K562 (cell line): ENCODE measurements around the gene KNDC1. TPM values are rescaled to one million over a fixed set of nuclear protein-coding genes. Genes with fewer than 3 reads are reported as not detected.
A peak's percentile ranks its signal among the peaks of the same experiment; 100 is the strongest.

Experiments
- ATAC-seq: fragments of 200-7000 bp; cut with Tn5 transposase; 3 replicates; pipeline ENCODE4 v1.9.1; 2020; ENCODE audit warnings: moderate library complexity
- BruUV-seq: library from RNA; stranded (reverse); fragments of 400-500 nt; replicated peaks from 2 replicates; lab custom pipeline; 2021; lab: Mats Ljungman, UMichigan
- CTCF ChIA-PET: fragments of 300-600 bp; formaldehyde crosslinking; extraction: SDS; loops from one replicate; lab custom pipeline; 2021; ENCODE audit warnings: low intra/inter-chr PET ratio; lab: Yijun Ruan, JAX
- POLR2A ChIA-PET: fragments of 300-600, 350-650 bp; sonication (Branson Sonifier 250); formaldehyde crosslinking; extraction: SDS; loops from one replicate; lab custom pipeline; 2021; ENCODE audit warnings: antibody characterized with exemption, inconsistent platforms; lab: Yijun Ruan, JAX
- DNase-seq, 4 experiments: peaks; one replicate each; pipeline versions ENCODE4 v3.0.0 to v3.0.0-alpha.2; 2011 to 2018; ENCODE audit warnings: low spot score in 3 of 4, mixed read lengths in 3 of 4; ENCODE audit errors: extremely low read depth in 1 of 4
- FAIRE-seq: peaks from 2 replicates; lab custom pipeline; 2011; peaks lifted over from hg19 to GRCh38; lab: Jason Lieb, UNC
- H2AFZ ChIP-seq: 2 replicates; pipeline ENCODE4 v1.6.0; 2011; ENCODE audit warnings: low read depth, low read length, control low read depth, inconsistent platforms
- H3K27ac ChIP-seq: fragments of 200-600 bp; 3 replicates; pipeline ENCODE4 v1.8.0; 2011; ENCODE audit warnings: low read depth, mild to moderate bottlenecking, control low read depth, inconsistent platforms, low read length, moderate library complexity, mixed read lengths; ENCODE audit errors: extremely low read depth
- H3K27me3 ChIP-seq, 2 experiments: fragments of 300-600 bp in 1 of 2; 2 replicates in 1 of 2; 3 replicates in 1 of 2; pipeline versions ENCODE4 v1.6.0 to v1.8.0; 2011; ENCODE audit warnings: inconsistent platforms in 2 of 2, low read length in 2 of 2, mild to moderate bottlenecking in 1 of 2, mixed read lengths in 1 of 2, moderate library complexity in 1 of 2; ENCODE audit not compliant: control insufficient read depth in 2 of 2, insufficient read depth in 2 of 2
- H3K36me3 ChIP-seq: fragments of 300-600 bp; 3 replicates; pipeline ENCODE4 v1.8.0; 2011; ENCODE audit warnings: mild to moderate bottlenecking, low read length, inconsistent platforms; ENCODE audit not compliant: control insufficient read depth, insufficient read depth
- H3K4me1 ChIP-seq, 2 experiments: fragments of 200-600 bp in 1 of 2; replicated peaks in 1 of 2; 2 replicates in 1 of 2; 3 replicates in 1 of 2; pipeline versions ENCODE4 v1.5.1 to v1.8.0; 2011; ENCODE audit warnings: inconsistent platforms in 2 of 2, low read length in 2 of 2, mild to moderate bottlenecking in 1 of 2, mixed read lengths in 1 of 2, moderate library complexity in 1 of 2; ENCODE audit not compliant: control insufficient read depth in 2 of 2, insufficient read depth in 2 of 2
- H3K4me2 ChIP-seq: 2 replicates; pipeline ENCODE4 v1.6.1; 2011; ENCODE audit warnings: low read length, control low read depth, inconsistent platforms, mixed read lengths; ENCODE audit not compliant: insufficient read depth
- H3K4me3 ChIP-seq: fragments of 200-600 bp; sonication (generic), shearing (Covaris generic); 2 replicates; pipeline ENCODE4 v1.5.1; 2016; ENCODE audit warnings: control low read depth, inconsistent platforms
- H3K79me2 ChIP-seq: fragments of 200-600 bp; 3 replicates; pipeline ENCODE4 v1.8.0; 2011; ENCODE audit warnings: low read length, inconsistent platforms; ENCODE audit not compliant: control insufficient read depth, insufficient read depth
- H3K9ac ChIP-seq, 2 experiments: 2 replicates each; pipeline versions ENCODE4 v1.6.0 to v1.6.1; 2011; ENCODE audit warnings: low read depth in 2 of 2, low read length in 2 of 2, control low read depth in 1 of 2, inconsistent platforms in 1 of 2, mild to moderate bottlenecking in 1 of 2, mixed read lengths in 1 of 2; ENCODE audit not compliant: insufficient read depth in 1 of 2
- H3K9me1 ChIP-seq: one replicate; pipeline ENCODE4 v1.6.0; 2011; ENCODE audit warnings: inconsistent platforms, mild to moderate bottlenecking, low read length, moderate library complexity; ENCODE audit not compliant: control insufficient read depth, insufficient read depth
- H3K9me3 ChIP-seq: replicated peaks from 2 replicates; pipeline ENCODE4 v1.5.1; 2011; ENCODE audit warnings: low read depth, low read length, inconsistent platforms; ENCODE audit not compliant: control insufficient read depth, insufficient read depth
- H4K20me1 ChIP-seq: replicated peaks from 2 replicates; pipeline ENCODE4 v1.6.1; 2011; ENCODE audit warnings: low read length, inconsistent platforms, mixed read lengths; ENCODE audit not compliant: control insufficient read depth, insufficient read depth
- E2F8 ChIP-seq: fragments of 450-650 bp; IDR thresholded peaks from 2 replicates; pipeline ENCODE4 v1.7.1; 2018; ENCODE audit warnings: mild to moderate bottlenecking, low read depth; ENCODE audit not compliant: partially characterized antibody
- ETV6 ChIP-seq, 3 experiments: fragments of 150-350 bp in 1 of 3; sonication (generic) in 1 of 3; formaldehyde crosslinking in 1 of 3; IDR thresholded peaks; 2 replicates each; pipeline versions ENCODE4 v1.6.1 to v1.8.0; 2014 to 2022; ENCODE audit warnings: borderline replicate concordance in 2 of 3, low read depth in 2 of 3, antibody characterized with exemption in 1 of 3, low read length in 1 of 3, mild to moderate bottlenecking in 1 of 3, missing genetic modification reagents in 1 of 3
- MTF1 ChIP-seq: fragments of 250-450 bp; sonication (Bioruptor Pico); IDR thresholded peaks from 2 replicates; pipeline ENCODE4 v1.9.0; 2021; ENCODE audit warnings: moderate library complexity, mild to moderate bottlenecking, inconsistent platforms, borderline replicate concordance
- U2AF1 ChIP-seq: fragments of 200-400 bp; formaldehyde crosslinking; optimal IDR thresholded peaks from 2 replicates; pipeline ENCODE3; 2017; ENCODE audit warnings: mild to moderate bottlenecking, low read depth, low read length, moderate library complexity
- ZFX ChIP-seq: sonication (generic); formaldehyde crosslinking; IDR thresholded peaks from 2 replicates; pipeline ENCODE4 v1.8.0; 2022; ENCODE audit warnings: mild to moderate bottlenecking, missing genetic modification reagents, moderate library complexity
- ZNF263 ChIP-seq: sonication (generic); formaldehyde crosslinking; IDR thresholded peaks from 2 replicates; pipeline ENCODE4 v1.8.0; 2022; ENCODE audit warnings: mild to moderate bottlenecking, missing genetic modification reagents, borderline replicate concordance
- WGBS: fragments of 100-300 bp; shearing (Covaris generic); methylation state at CpG from one replicate; pipeline ENCODE4 v1.1.6; 2016; ENCODE audit warnings: low coverage, mixed read lengths; ENCODE audit not compliant: insufficient coverage; ENCODE audit errors: missing lambda C conversion rate; 5-methylcytosine and 5-hydroxymethylcytosine counted together
- in situ Hi-C: fragments of 300-500 bp; cut with MboI; formaldehyde crosslinking; loops from 4 replicates; pipeline ENCODE4 v1.15.0; 2018; ENCODE audit warnings: inconsistent platforms, mixed read lengths
- intact Hi-C: fragments of 100-400 bp; cut with micrococcal nuclease; formaldehyde crosslinking; loops from 2 replicates; pipeline ENCODE4 v1.14.2; 2022
- polyA plus RNA-seq, 8 experiments: library from polyadenylated mRNA; depleted of rRNA in 4 of 8; stranded (reverse) in 5 of 8; unstranded in 3 of 8; fragments of >200 nt; fragmentation: Nextera tagmentation in 2 of 8; fragmentation: Illumina TruSeq in 1 of 8; extraction: Ambion mirVana in 2 of 8; extraction: Trizol in 1 of 8; gene quantifications; 2 replicates each; pipeline versions ENCODE4 v1.2.1 to v1.2.3, GENCODE V29; 2011 to 2014; ENCODE audit warnings: inconsistent platforms in 1 of 8, missing spikeins in 1 of 8
- total RNA-seq, 7 experiments: library from RNA; depleted of rRNA in 6 of 7; stranded (reverse); fragments of >200 nt in 6 of 7; fragmentation: Illumina TruSeq in 2 of 7; extraction: Trizol in 2 of 7; gene quantifications; 2 replicates each; pipeline versions ENCODE4 v1.2.1 to v1.2.3, GENCODE V29; 2011 to 2021; ENCODE audit warnings: low replicate concordance in 1 of 7

KNDC1 gene
- total and polyA plus RNA-seq, 9 of the 15 experiments (the other 6 are each of a cell fraction or from before 2014, with no cell fraction given), result 0.07 to 0.26 (median 0.11) TPM; not detected in 6

GRCh38 chr10:133132473-133133291, 27.3 kb upstream of the KNDC1 start:
- Histone ChIP-seq H3K9me3 (no peaks in the 10 kb centered on the region), H3K79me2 (no peaks in the 10 kb centered on the region), H2AFZ (no peak overlapping the region), H3K4me2 (no peak overlapping the region), H3K4me3 (no peak overlapping the region), H3K9me1 (no peaks in the 10 kb centered on the region), H3K27me3 (peaks cover 0 to 26% of the 10 kb centered on the region in 2 experiments; a peak in 3 of 5 replicates), H4K20me1 (no peaks in the 10 kb centered on the region), H3K9ac (no peak overlapping the region), H3K4me1 (peaks cover 0 to 22% of the 10 kb centered on the region in 2 experiments; a peak in 2 of 5 replicates), H3K36me3 (no peaks in the 10 kb centered on the region), H3K27ac (no peak overlapping the region)
- ChIA-PET CTCF (no interaction called here), POLR2A (no interaction called here)
- ATAC-seq (no peak), FAIRE-seq (no peak), DNase-seq (no peak)
- BruUV-seq, result no TSS peak
- 16% methylated on average over 22 of the region's 26 CpGs for WGBS
- in situ Hi-C loops, result no loop called here
- TF ChIP-seq ETV6 (IDR thresholded peaks at IDR 0.05; ENCODE audit: borderline replicate concordance in 1 of 2, low read depth in 2 of 2, low read length in 1 of 2), result no peak
- TF ChIP-seq ETV6 (CRISPR knock-in tag; IDR thresholded peaks at IDR 0.05; ENCODE audit: borderline replicate concordance), result no peak
- no peak for TF ChIP-seq E2F8
- no peak for TF ChIP-seq MTF1
- no peak for TF ChIP-seq U2AF1
- peak; percentile 82; the same call in 1 of the 2 replicates for TF ChIP-seq ZNF263 (CRISPR knock-in tag)
- no peak for TF ChIP-seq ZFX (CRISPR knock-in tag)
- intact Hi-C loops, result no loop called here
